OCI-LY7 (cell line): ENCODE results near the gene HAND2. TPM values are rescaled to one million over a fixed set of nuclear protein-coding genes. Genes with fewer than 3 reads are reported as not detected.

ENCODE experiments used
- BruUV-seq: library from RNA; stranded (reverse); fragments of 400-500 nt; replicated peaks from 2 replicates; lab custom pipeline; 2021; lab: Mats Ljungman, UMichigan
- CTCF ChIA-PET: fragments of 300-600 bp; sonication (Branson Sonifier 250); formaldehyde crosslinking; loops from one replicate; lab custom pipeline; 2022; ENCODE audit warnings: antibody characterized with exemption; ENCODE audit not compliant: unreplicated experiment; lab: Charles Lee
- POLR2A ChIA-PET: fragments of 300-600 bp; sonication (Branson Sonifier 250); formaldehyde crosslinking; loops from one replicate; lab custom pipeline; 2022; ENCODE audit warnings: antibody characterized with exemption; lab: Charles Lee
- DNase-seq: peaks from one replicate; pipeline ENCODE4 v3.0.0-alpha.2; 2015; ENCODE audit warnings: low spot score
- H2AFZ ChIP-seq: fragments of 200-600 bp; sonication (generic), shearing (Covaris generic); 2 replicates; pipeline ENCODE4 v1.6.1; 2014; ENCODE audit warnings: mild to moderate bottlenecking, antibody characterized with exemption, low read length, moderate library complexity
- H3K27ac ChIP-seq: fragments of 200-600 bp; sonication (generic); 2 replicates; pipeline ENCODE4 v1.5.1; 2014; ENCODE audit warnings: mixed run types, low read depth, mild to moderate bottlenecking, moderate library complexity, low read length, inconsistent platforms; ENCODE audit not compliant: poor library complexity, severe bottlenecking
- H3K36me3 ChIP-seq: fragments of 200-600 bp; sonication (generic); 2 replicates; pipeline ENCODE4 v1.6.1; 2014; ENCODE audit warnings: mild to moderate bottlenecking, antibody characterized with exemption, low read length, moderate library complexity, mixed read lengths; ENCODE audit not compliant: insufficient read depth
- H3K4me1 ChIP-seq: fragments of 200-600 bp; sonication (generic); 2 replicates; pipeline ENCODE4 v1.5.1; 2014; ENCODE audit warnings: mild to moderate bottlenecking, low read length; ENCODE audit not compliant: insufficient read depth, poor library complexity, severe bottlenecking
- H3K4me2 ChIP-seq: fragments of 200-600 bp; sonication (generic); 2 replicates; pipeline ENCODE4 v1.6.1; 2014; ENCODE audit warnings: mild to moderate bottlenecking, low read length
- H3K4me3 ChIP-seq: fragments of 200-600 bp; sonication (generic); 2 replicates; pipeline ENCODE4 v1.5.1; 2014; ENCODE audit warnings: mild to moderate bottlenecking, low read depth, low read length; ENCODE audit not compliant: poor library complexity, severe bottlenecking
- H3K79me2 ChIP-seq: fragments of 200-600 bp; sonication (generic); 2 replicates; pipeline ENCODE4 v1.6.1; 2016; ENCODE audit warnings: low read depth, mild to moderate bottlenecking, low read length, moderate library complexity, mixed read lengths; ENCODE audit not compliant: insufficient read depth
- H3K9me2 ChIP-seq: fragments of 200-600 bp; sonication (generic); 2 replicates; pipeline ENCODE4 v1.6.1; 2016; ENCODE audit warnings: mild to moderate bottlenecking, low read length, mixed read lengths; ENCODE audit not compliant: insufficient read depth
- H3K9me3 ChIP-seq: fragments of 200-600 bp; sonication (generic); 2 replicates; pipeline ENCODE4 v1.6.1; 2014; ENCODE audit warnings: mild to moderate bottlenecking, mixed run types, low read length, mixed read lengths
- H4K20me1 ChIP-seq: fragments of 200-600 bp; sonication (generic); 2 replicates; pipeline ENCODE4 v1.6.1; 2014; ENCODE audit warnings: mild to moderate bottlenecking, antibody characterized with exemption, low read length, moderate library complexity, mixed read lengths; ENCODE audit not compliant: insufficient read depth
- CTCF ChIP-seq: fragments of 200-600 bp; sonication (generic); conservative IDR thresholded peaks from 2 replicates; pipeline ENCODE4 v1.5.1; 2014; ENCODE audit warnings: mild to moderate bottlenecking, antibody characterized with exemption, low read length, moderate library complexity, mixed read lengths
- EZH2phosphoT487 ChIP-seq: fragments of 200-600 bp; sonication (generic); IDR thresholded peaks from 2 replicates; pipeline ENCODE4 v1.6.1; 2018; ENCODE audit warnings: low read depth, borderline replicate concordance, mild to moderate bottlenecking, mixed run types, antibody characterized with exemption, low read length, moderate library complexity, mixed read lengths
- intact Hi-C: fragments of 100-400 bp; cut with micrococcal nuclease; formaldehyde crosslinking; loops from one replicate; pipeline ENCODE4 v1.10.0; 2022; ENCODE audit not compliant: unreplicated experiment
- total RNA-seq, 2 experiments: library from RNA; depleted of rRNA in 1 of 2; stranded (reverse); fragments of >200 nt in 1 of 2; shearing (Covaris generic) in 1 of 2; gene quantifications; 2 replicates each; pipeline ENCODE4 v1.2.3, GENCODE V29; 2014 to 2022

Gene HAND2
- total RNA-seq, 2 experiments from 2014 or later = not detected

- Histone ChIP-seq H3K4me1 (no peaks in the 10 kb centered on the region), H2AFZ (no peak overlapping the region), H3K79me2 (no peaks in the 10 kb centered on the region), H3K4me3 (no peak overlapping the region), H4K20me1 (no peaks in the 10 kb centered on the region), H3K4me2 (no peak overlapping the region), H3K9me3 (no peaks in the 10 kb centered on the region), H3K36me3 (no peaks in the 10 kb centered on the region), H3K9me2 (no peaks in the 10 kb centered on the region), H3K27ac (no peak overlapping the region)
- CTCF ChIA-PET = no interaction called here
- no peak for TF ChIP-seq CTCF
- TF ChIP-seq EZH2phosphoT487 = no peak
- POLR2A ChIA-PET = no interaction called here
- no TSS peak for BruUV-seq
- no peak for DNase-seq
- intact Hi-C loops = no loop called here
Observed at GRCh38 chr4:173531086-173531965, 1.3 kb upstream of the HAND2 start.

DNA sequence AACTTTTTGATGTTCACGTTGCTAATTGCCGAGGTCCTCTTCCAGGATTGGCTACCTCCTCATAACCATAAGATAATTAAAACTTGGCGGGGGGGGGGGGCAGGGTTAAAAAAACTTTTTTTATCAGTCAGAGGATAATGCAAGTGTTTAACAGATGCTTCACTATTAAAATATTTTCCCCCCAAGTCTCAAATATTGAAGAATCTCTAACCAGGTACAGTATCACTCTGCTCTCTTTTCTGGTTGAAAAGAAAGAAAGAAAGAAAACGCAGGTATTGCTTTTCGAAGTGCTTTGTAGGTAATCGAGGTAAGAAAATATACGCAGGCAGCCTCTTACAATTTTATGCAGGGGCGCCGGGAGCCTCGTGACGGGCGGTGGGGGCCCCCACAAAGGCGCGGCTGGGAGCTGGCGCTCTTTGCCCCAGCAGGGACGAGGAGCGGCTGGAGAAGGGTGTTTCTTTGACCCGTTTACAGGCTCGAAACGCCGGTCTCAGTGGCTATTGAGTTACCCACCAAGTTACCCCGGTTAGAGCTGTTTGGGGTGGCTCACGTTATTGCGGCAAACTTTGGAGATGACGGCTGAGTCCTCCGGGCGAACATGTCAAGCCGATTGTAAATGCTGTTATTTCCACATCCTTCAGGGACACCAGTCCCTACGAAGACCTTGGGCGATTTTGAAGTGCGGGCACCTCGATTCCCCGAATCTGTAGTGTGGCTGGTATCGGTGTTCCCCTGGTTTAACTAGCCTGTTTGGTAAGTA is 477 bp upstream of the HAND2 start:
- no peaks in the 10 kb centered on the region for H4K20me1 ChIP-seq
- no peak overlapping the region for H3K27ac ChIP-seq
- intact Hi-C loops = no loop called here
- no peaks in the 10 kb centered on the region for H3K36me3 ChIP-seq
- no peaks in the 10 kb centered on the region for H3K79me2 ChIP-seq
- H2AFZ ChIP-seq = no peak overlapping the region
- no peaks in the 10 kb centered on the region for H3K9me2 ChIP-seq
- no peak overlapping the region for H3K4me3 ChIP-seq
- CTCF ChIA-PET = no interaction called here
- POLR2A ChIA-PET = no interaction called here
- TF ChIP-seq EZH2phosphoT487 (no peak), CTCF (no peak)
- BruUV-seq = no TSS peak
- DNase-seq = no peak
- H3K4me1 ChIP-seq = no peaks in the 10 kb centered on the region
- no peaks in the 10 kb centered on the region for H3K9me3 ChIP-seq
- no peak overlapping the region for H3K4me2 ChIP-seq
